Measurements from ENCODE around the gene CROCC2. TPM values are rescaled to one million over a fixed set of nuclear protein-coding genes. Genes with fewer than 3 reads are reported as not detected.
"Not testable (repeated sequence)": the region's sequence is repeated elsewhere in the genome, so short reads cannot be mapped to it uniquely, and the experiment has no call there.

Gene CROCC2
- total and polyA plus RNA-seq, 2 donors from 2014 or later, result 0.13 TPM; not detected in 1

GRCh38 chr2:240972201-240972600, 66.1 kb downstream of the CROCC2 start:
- Histone ChIP-seq H3K27me3 (ENCODE audit: control insufficient read depth, insufficient read depth, low read length) (no peaks in the 10 kb centered on the region), H3K4me1 (ENCODE audit: control insufficient read depth in 2 of 3, insufficient read depth in 2 of 3, low read depth in 1 of 3, low read length in 3 of 3) (no peaks in the 10 kb centered on the region), H3K4me3 (ENCODE audit: low read length in 3 of 3) (no peak overlapping the region), H3K9ac (ENCODE audit: low read length in 3 of 3) (no peak overlapping the region), H3K36me3 (ENCODE audit: control insufficient read depth in 2 of 3, insufficient read depth in 3 of 3, low read length in 3 of 3) (no peaks in the 10 kb centered on the region), H3K27ac (ENCODE audit: low read depth in 2 of 2, low read length in 2 of 2) (no peak overlapping the region), H3K9me3 (ENCODE audit: control insufficient read depth in 2 of 3, insufficient read depth in 1 of 3, low read length in 3 of 3) (no peaks in the 10 kb centered on the region)
- intact Hi-C loops (cut with DNase I), result no loop called here
- no peak for TF ChIP-seq CTCF (IDR thresholded peaks at IDR 0.05; ENCODE audit: borderline replicate concordance, extremely low read depth, insufficient read depth)
- FAIRE-seq (no peak), DNase-seq (peak in 1 of 5 donors; percentile 64)

- no peak overlapping the region for H3K27ac ChIP-seq (ENCODE audit: low read depth in 2 of 2, low read length in 2 of 2)
- peak in 2 of 5 donors; percentile 50 to 91 for DNase-seq
Measured at GRCh38 chr2:240972636-240973521, 66.7 kb downstream of the CROCC2 start.

GRCh38 chr2:240974771-240975572, 68.8 kb downstream of the CROCC2 start:
- no peak for FAIRE-seq
- Histone ChIP-seq H3K9me3 (ENCODE audit: control insufficient read depth in 2 of 3, insufficient read depth in 1 of 3, low read length in 3 of 3) (no peaks in the 10 kb centered on the region), H3K4me3 (ENCODE audit: low read length in 3 of 3) (no peak overlapping the region), H3K36me3 (ENCODE audit: control insufficient read depth in 2 of 3, insufficient read depth in 3 of 3, low read length in 3 of 3) (no peaks in the 10 kb centered on the region), H3K9ac (ENCODE audit: low read length in 3 of 3) (no peak overlapping the region), H3K27ac (ENCODE audit: low read depth in 2 of 2, low read length in 2 of 2) (no peak overlapping the region), H3K4me1 (ENCODE audit: control insufficient read depth in 2 of 3, insufficient read depth in 2 of 3, low read depth in 1 of 3, low read length in 3 of 3) (no peaks in the 10 kb centered on the region), H3K27me3 (ENCODE audit: control insufficient read depth, insufficient read depth, low read length) (no peaks in the 10 kb centered on the region)
- DNase-seq, result no peak
- intact Hi-C loops (cut with DNase I), result no loop called here
- no peak for TF ChIP-seq CTCF (IDR thresholded peaks at IDR 0.05; ENCODE audit: borderline replicate concordance, extremely low read depth, insufficient read depth)

More at GRCh38 chr2:240972636-240973521, 66.7 kb downstream of the CROCC2 start:
- no peak for FAIRE-seq
- H3K4me1 ChIP-seq (ENCODE audit: control insufficient read depth in 2 of 3, insufficient read depth in 2 of 3, low read depth in 1 of 3, low read length in 3 of 3), result no peaks in the 10 kb centered on the region
- TF ChIP-seq CTCF (IDR thresholded peaks at IDR 0.05; ENCODE audit: borderline replicate concordance, extremely low read depth, insufficient read depth), result no peak
- H3K9ac ChIP-seq (ENCODE audit: low read length in 3 of 3), result no peak overlapping the region
- intact Hi-C loops (cut with DNase I), result no loop called here
- no peak overlapping the region for H3K4me3 ChIP-seq (ENCODE audit: low read length in 3 of 3)
- H3K9me3 ChIP-seq (ENCODE audit: control insufficient read depth in 2 of 3, insufficient read depth in 1 of 3, low read length in 3 of 3), result no peaks in the 10 kb centered on the region
- H3K27me3 ChIP-seq (ENCODE audit: control insufficient read depth, insufficient read depth, low read length), result no peaks in the 10 kb centered on the region
- H3K36me3 ChIP-seq (ENCODE audit: control insufficient read depth in 2 of 3, insufficient read depth in 3 of 3, low read length in 3 of 3), result no peaks in the 10 kb centered on the region

- H3K27me3 ChIP-seq (ENCODE audit: control insufficient read depth, insufficient read depth, low read length); FAIRE-seq; H3K4me3 ChIP-seq (ENCODE audit: low read length in 3 of 3); H3K36me3 ChIP-seq (ENCODE audit: control insufficient read depth in 2 of 3, insufficient read depth in 3 of 3, low read length in 3 of 3); intact Hi-C loops (cut with DNase I); H3K9ac ChIP-seq (ENCODE audit: low read length in 3 of 3); H3K4me1 ChIP-seq (ENCODE audit: control insufficient read depth in 2 of 3, insufficient read depth in 2 of 3, low read depth in 1 of 3, low read length in 3 of 3); H3K27ac ChIP-seq (ENCODE audit: low read depth in 2 of 2, low read length in 2 of 2); H3K9me3 ChIP-seq (ENCODE audit: control insufficient read depth in 2 of 3, insufficient read depth in 1 of 3, low read length in 3 of 3): not testable (repeated sequence)
- peak in 1 of 5 donors; percentile 45 for DNase-seq
Measured at GRCh38 chr2:240975903-240976302, 69.8 kb downstream of the CROCC2 start.
